H1 (cell line): ENCODE measurements around the gene DIABLO. TPM values are rescaled to one million over a fixed set of nuclear protein-coding genes. Genes with fewer than 3 reads are reported as not detected.

ENCODE experiments used
- CTCF ChIA-PET: fragments of 300-600 bp; sonication (Branson Sonifier 250); formaldehyde crosslinking; loops from one replicate; lab custom pipeline; 2021; ENCODE audit not compliant: partially characterized antibody; lab: Charles Lee
- POLR2A ChIA-PET: fragments of 300-600 bp; sonication (Branson Sonifier 250); formaldehyde crosslinking; loops from one replicate; lab custom pipeline; 2021; ENCODE audit warnings: inconsistent platforms; ENCODE audit not compliant: partially characterized antibody; lab: Charles Lee
- DNase-seq, 2 experiments: peaks; one replicate each; pipeline versions ENCODE4 v3.0.0 to v3.0.0-alpha.2; 2010 to 2022; ENCODE audit warnings: low spot score in 2 of 2, low read depth in 1 of 2, mixed read lengths in 1 of 2
- FAIRE-seq: peaks from 2 replicates; lab custom pipeline; 2011; peaks lifted over from hg19 to GRCh38; lab: Jason Lieb, UNC
- H2AFZ ChIP-seq: 2 replicates; pipeline ENCODE4 v1.8.1; 2012; ENCODE audit warnings: low read length, inconsistent platforms
- H2AK5ac ChIP-seq: 2 replicates; pipeline ENCODE4 v1.6.1; 2013; ENCODE audit warnings: low read depth, low read length
- H2BK120ac ChIP-seq: replicated peaks from 2 replicates; pipeline ENCODE3; 2013; ENCODE audit warnings: low read depth, low read length, inconsistent platforms
- H2BK12ac ChIP-seq: 2 replicates; pipeline ENCODE4 v1.6.1; 2013; ENCODE audit warnings: low read depth, low read length
- H2BK15ac ChIP-seq: 2 replicates; pipeline ENCODE4 v1.6.1; 2013; ENCODE audit warnings: low read length
- H2BK20ac ChIP-seq: 2 replicates; pipeline ENCODE4 v1.6.1; 2013; ENCODE audit warnings: low read length
- H2BK5ac ChIP-seq: 2 replicates; pipeline ENCODE4 v1.6.1; 2013; ENCODE audit warnings: low read depth, low read length
- H3K14ac ChIP-seq: 2 replicates; pipeline ENCODE4 v1.6.1; 2013; ENCODE audit warnings: inconsistent platforms; ENCODE audit not compliant: insufficient read length
- H3K18ac ChIP-seq: 2 replicates; pipeline ENCODE4 v1.6.1; 2013; ENCODE audit warnings: low read length; ENCODE audit errors: extremely low read depth
- H3K23ac ChIP-seq: 2 replicates; pipeline ENCODE4 v1.6.1; 2013; ENCODE audit warnings: inconsistent platforms; ENCODE audit not compliant: insufficient read length
- H3K23me2 ChIP-seq: 2 replicates; pipeline ENCODE4 v1.6.1; 2013; ENCODE audit warnings: low read depth, low read length
- H3K27ac ChIP-seq: 2 replicates; pipeline ENCODE4 v1.6.1; 2011; ENCODE audit warnings: low read depth, low read length, inconsistent platforms
- H3K27me3 ChIP-seq, 4 experiments: replicated peaks in 1 of 4; 1 replicate in 1 of 4; 2 replicates in 3 of 4; pipeline versions ENCODE4 v1.6.1 to v1.8.1; 2011 to 2013; ENCODE audit warnings: low read length in 3 of 4, mild to moderate bottlenecking in 3 of 4, inconsistent platforms in 2 of 4, mixed read lengths in 2 of 4, moderate library complexity in 1 of 4; ENCODE audit not compliant: control insufficient read depth in 3 of 4, insufficient read depth in 3 of 4; ENCODE audit errors: extremely low read depth in 1 of 4
- H3K36me3 ChIP-seq, 4 experiments: 2 replicates each; pipeline versions ENCODE4 v1.6.1 to v1.8.1; 2011 to 2013; ENCODE audit warnings: mild to moderate bottlenecking in 4 of 4, low read length in 3 of 4, moderate library complexity in 2 of 4, control low read depth in 1 of 4, inconsistent platforms in 1 of 4; ENCODE audit not compliant: insufficient read depth in 4 of 4, control insufficient read depth in 2 of 4
- H3K4ac ChIP-seq: replicated peaks from 2 replicates; pipeline ENCODE3; 2013; ENCODE audit warnings: low read length, low read depth, mixed read lengths, inconsistent platforms; ENCODE audit not compliant: insufficient read length
- H3K4me1 ChIP-seq, 4 experiments: replicated peaks in 1 of 4; 1 replicate in 1 of 4; 2 replicates in 3 of 4; pipeline versions ENCODE4 v1.6.1 to v1.8.1; 2011 to 2013; ENCODE audit warnings: low read length in 3 of 4, inconsistent platforms in 2 of 4, mixed read lengths in 1 of 4; ENCODE audit not compliant: insufficient read depth in 4 of 4, control insufficient read depth in 3 of 4
- H3K4me2 ChIP-seq, 2 experiments: 2 replicates each; pipeline versions ENCODE4 v1.6.1 to v1.8.1; 2011 to 2013; ENCODE audit warnings: low read depth in 2 of 2, low read length in 2 of 2, control low read depth in 1 of 2, inconsistent platforms in 1 of 2, mild to moderate bottlenecking in 1 of 2; ENCODE audit not compliant: insufficient read depth in 1 of 2
- H3K4me3 ChIP-seq, 4 experiments: fragments of 200-600, 300-600 bp in 1 of 4; sonication (generic), shearing (Covaris generic), sonication (Bioruptor Twin) in 1 of 4; 2 replicates each; pipeline versions ENCODE4 v1.5.1 to v1.8.1; 2011 to 2016; ENCODE audit warnings: low read length in 4 of 4, low read depth in 3 of 4, control low read depth in 2 of 4, inconsistent platforms in 2 of 4, mild to moderate bottlenecking in 2 of 4, mixed read lengths in 1 of 4, moderate library complexity in 1 of 4; ENCODE audit not compliant: insufficient read depth in 2 of 4; ENCODE audit errors: extremely low read depth in 1 of 4
- H3K56ac ChIP-seq: replicated peaks from 2 replicates; pipeline ENCODE3; 2013; ENCODE audit warnings: low read depth, mild to moderate bottlenecking, mixed read lengths, low read length, inconsistent platforms; ENCODE audit not compliant: insufficient read length
- H3K79me1 ChIP-seq: 2 replicates; pipeline ENCODE4 v1.6.1; 2013; ENCODE audit warnings: low read depth, low read length, control low read depth
- H3K79me2 ChIP-seq, 2 experiments: 2 replicates each; pipeline versions ENCODE4 v1.6.1 to v1.8.1; 2012 to 2013; ENCODE audit warnings: low read length in 2 of 2, mild to moderate bottlenecking in 2 of 2, inconsistent platforms in 1 of 2; ENCODE audit not compliant: insufficient read depth in 2 of 2, control insufficient read depth in 1 of 2
- H3K9ac ChIP-seq, 4 experiments: replicated peaks in 1 of 4; 1 replicate in 1 of 4; 2 replicates in 3 of 4; pipeline versions ENCODE4 v1.6.1 to v1.8.1; 2011 to 2013; ENCODE audit warnings: low read depth in 3 of 4, low read length in 3 of 4, control low read depth in 2 of 4, mild to moderate bottlenecking in 2 of 4, moderate library complexity in 2 of 4, inconsistent platforms in 1 of 4; ENCODE audit errors: extremely low read depth in 1 of 4
- H3K9me3 ChIP-seq, 2 experiments: 2 replicates each; pipeline versions ENCODE4 v1.6.1 to v1.8.1; 2012 to 2013; ENCODE audit warnings: mild to moderate bottlenecking in 2 of 2, moderate library complexity in 2 of 2, control low read depth in 1 of 2, inconsistent platforms in 1 of 2, low read depth in 1 of 2, low read length in 1 of 2, mixed read lengths in 1 of 2; ENCODE audit not compliant: insufficient read depth in 2 of 2
- H4K20me1 ChIP-seq, 2 experiments: replicated peaks in 1 of 2; 2 replicates each; pipeline versions ENCODE3 to v1.8.1; 2011 to 2013; ENCODE audit warnings: inconsistent platforms in 2 of 2, low read length in 2 of 2, mild to moderate bottlenecking in 1 of 2; ENCODE audit not compliant: insufficient read depth in 2 of 2, control insufficient read depth in 1 of 2
- H4K5ac ChIP-seq: 2 replicates; pipeline ENCODE4 v1.6.1; 2013; ENCODE audit warnings: low read length, low read depth, mixed read lengths, inconsistent platforms; ENCODE audit not compliant: insufficient read length
- H4K8ac ChIP-seq: 2 replicates; pipeline ENCODE4 v1.8.0; 2013; ENCODE audit warnings: mild to moderate bottlenecking, moderate library complexity, low read length, inconsistent platforms; ENCODE audit not compliant: insufficient read depth; ENCODE audit errors: extremely low read depth
- H4K91ac ChIP-seq: replicated peaks from 2 replicates; pipeline ENCODE3; 2013; ENCODE audit warnings: low read length, mixed read lengths, inconsistent platforms; ENCODE audit not compliant: insufficient read length
- ATF2 ChIP-seq: IDR thresholded peaks from 2 replicates; pipeline ENCODE4 v1.6.1; 2012; ENCODE audit warnings: low read length, inconsistent platforms
- CHD2 ChIP-seq: IDR thresholded peaks from 2 replicates; pipeline ENCODE4 v1.6.1; 2012; ENCODE audit warnings: low read length, improper control_type of control experiment
- CTBP2 ChIP-seq: IDR thresholded peaks from 2 replicates; pipeline ENCODE4 v1.7.0; 2011; ENCODE audit warnings: borderline replicate concordance, mild to moderate bottlenecking, moderate library complexity, mixed read lengths, low read length; ENCODE audit not compliant: insufficient read depth, insufficient read length
- JUND ChIP-seq: IDR thresholded peaks from 2 replicates; pipeline ENCODE4 v1.6.1; 2011; ENCODE audit warnings: mild to moderate bottlenecking, improper control_type of control experiment, low read length
- RAD21 ChIP-seq, 2 experiments: IDR thresholded peaks in 1 of 2; conservative IDR thresholded peaks in 1 of 2; 2 replicates each; pipeline ENCODE4 v1.6.1; 2011; ENCODE audit warnings: low read depth in 2 of 2, low read length in 2 of 2, improper control_type of control experiment in 1 of 2, inconsistent platforms in 1 of 2, mild to moderate bottlenecking in 1 of 2, moderate library complexity in 1 of 2
- SIRT6 ChIP-seq: IDR thresholded peaks from one replicate; pipeline ENCODE4 v1.7.1; 2012; ENCODE audit warnings: low read length, inconsistent platforms
- SP2 ChIP-seq: IDR thresholded peaks from 2 replicates; pipeline ENCODE4 v1.6.1; 2012; ENCODE audit warnings: mild to moderate bottlenecking, low read length, inconsistent platforms
- SUZ12 ChIP-seq: fragments of 200-600 bp; sonication (generic); IDR thresholded peaks from 2 replicates; pipeline ENCODE4 v1.6.1; 2012; ENCODE audit warnings: mild to moderate bottlenecking, inconsistent platforms, low read length, moderate library complexity, mixed read lengths
- TEAD4 ChIP-seq: IDR thresholded peaks from 2 replicates; pipeline ENCODE4 v1.6.1; 2012; ENCODE audit warnings: low read depth, low read length, inconsistent platforms, mixed read lengths
- YY1 ChIP-seq: IDR thresholded peaks from 2 replicates; pipeline ENCODE4 v1.6.1; 2011; ENCODE audit warnings: low read depth, mild to moderate bottlenecking, low read length
- WGBS, 2 experiments: shearing (Covaris generic) in 1 of 2; methylation state at CpG; one replicate each; pipeline versions ENCODE4 v1.1.6 to v1.1.7; 2013 to 2015; ENCODE audit warnings: low lambda C conversion rate in 2 of 2, mixed read lengths in 2 of 2, inconsistent platforms in 1 of 2, low coverage in 1 of 2, missing lambda C conversion rate in 1 of 2; ENCODE audit not compliant: insufficient replicate concordance in 2 of 2, insufficient coverage in 1 of 2, insufficient read length in 1 of 2; ENCODE audit errors: extremely low coverage in 1 of 2, missing lambda C conversion rate in 1 of 2; 5-methylcytosine and 5-hydroxymethylcytosine counted together
- polyA plus RNA-seq, 7 experiments: library from polyadenylated mRNA; depleted of rRNA in 3 of 7; stranded (reverse) in 5 of 7; unstranded in 2 of 7; fragments of >200 nt in 5 of 7; fragments of 200-250 nt in 2 of 7; gene quantifications; 1 replicate in 5 of 7; 2 replicates in 1 of 7; 4 replicates in 1 of 7; pipeline versions ENCODE4 v1.2.1 to v1.2.3, GENCODE V29; 2011 to 2013; ENCODE audit warnings: missing spikeins in 2 of 7, mixed read lengths in 2 of 7
- total RNA-seq: library from RNA; stranded (reverse); fragmentation: NEBNext Ultra II Directional; extraction: Animal tissue kit (Norgen Biotek cat#: 25700); gene quantifications from 2 replicates; pipeline ENCODE4 v1.2.1, GENCODE V29; 2021

DIABLO gene
- total and polyA plus RNA-seq, 2 of the 8 experiments (the other 6 are each of a cell fraction or from before 2014, with no cell fraction given) = 65.2 to 68.3 TPM

- Histone ChIP-seq H3K4me1 (no peaks in the 10 kb centered on the region; a peak in 1 of 7 replicates), H3K23ac (no peak overlapping the region), H2BK15ac (no peak overlapping the region), H3K4ac (no peak overlapping the region), H3K9me3 (no peaks in the 10 kb centered on the region), H4K91ac (no peak overlapping the region), H2BK120ac (no peak overlapping the region), H2BK20ac (no peak overlapping the region), H3K4me3 (no peak overlapping the region), H3K36me3 (no peaks in the 10 kb centered on the region), H4K5ac (no peak overlapping the region), H2AFZ (no peak overlapping the region), H2AK5ac (no peak overlapping the region), H2BK12ac (no peak overlapping the region), H3K14ac (no peak overlapping the region), H3K79me2 (no peaks in the 10 kb centered on the region), H3K27ac (no peak overlapping the region), H4K20me1 (no peaks in the 10 kb centered on the region), H3K56ac (no peak overlapping the region), H3K18ac (no peak overlapping the region), H3K79me1 (no peaks in the 10 kb centered on the region), H2BK5ac (no peak overlapping the region), H3K9ac (no peak overlapping the region), H3K23me2 (no peaks in the 10 kb centered on the region), H3K27me3 (no peaks in the 10 kb centered on the region), H3K4me2 (no peak overlapping the region), H4K8ac (no peak overlapping the region)
- 92% methylated on average over 22 of the region's 22 CpGs; no CpG with 5 or more reads in 1 of the 2 experiments for WGBS, 2 experiments
- CTCF ChIA-PET = interaction anchor here (0.6 to 2.5 kb wide), 14 partner anchors 8 to 1161 kb away, joined by 3 to 8 read pairs (median 4); no protein-coding TSS in a partner anchor
- POLR2A ChIA-PET = interaction anchor here (0.6 kb wide), 1 partner anchor 205 kb away, joined by 4 read pairs; no protein-coding TSS in a partner anchor
- DNase-seq (no peak), FAIRE-seq (no peak)
- TF ChIP-seq YY1 (no peak), ATF2 (no peak), JUND (no peak), CTBP2 (no peak), SP2 (no peak), SIRT6 (no peak), CHD2 (no peak), TEAD4 (no peak), RAD21 (IDR thresholded peaks at IDR 0.05 in 1 of 2, conservative IDR thresholded peaks at IDR 0.05 in 1 of 2; ENCODE audit: low read depth in 2 of 2, low read length in 2 of 2) (no peak), SUZ12 (no peak)
These were observed 59.2 kb downstream of the DIABLO start for GRCh38 chr12:122166422-122167349.
